ENCODE data around the gene ADD3. TPM values are rescaled to one million over a fixed set of nuclear protein-coding genes. Genes with fewer than 3 reads are reported as not detected.

The ADD3 gene
- total RNA-seq, 2 experiments from 2014 or later, result 273 to 302 TPM

DNA sequence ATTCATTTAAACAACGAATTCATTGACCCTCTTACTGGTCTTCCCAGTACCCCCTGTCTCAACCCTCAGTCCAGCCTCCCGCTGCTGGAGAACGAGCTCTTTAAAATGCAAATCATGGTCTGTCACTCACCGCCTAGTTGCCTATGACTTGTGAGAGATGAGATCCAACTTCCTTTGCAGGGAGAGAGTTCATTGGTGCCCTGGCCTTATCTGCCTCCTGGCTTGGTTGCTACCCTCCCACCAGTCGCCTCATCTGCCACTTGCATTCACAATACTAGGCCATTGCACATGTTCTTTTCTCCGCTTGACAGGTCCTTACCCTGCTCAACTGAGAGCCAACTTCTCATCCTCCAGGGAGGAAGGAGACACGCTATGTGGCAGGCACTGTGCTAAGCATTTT lies 145.6 kb downstream of the ADD3 start:
- Histone ChIP-seq H3K27ac (ENCODE audit: low read depth in 1 of 2, low read length in 2 of 2) (no peak overlapping the region), H3K36me3 (ENCODE audit: insufficient read depth, low read length) (no peaks in the 10 kb centered on the region), H3K27me3 (ENCODE audit: control insufficient read depth in 1 of 2, insufficient read depth in 2 of 2, low read length in 2 of 2) (peaks cover 46 to 51% of the 10 kb centered on the region in 2 experiments), H3K9me3 (ENCODE audit: control insufficient read depth in 1 of 2, insufficient read depth in 1 of 2, low read length in 2 of 2) (peaks cover 0 to 8% of the 10 kb centered on the region in 2 experiments), H3K4me3 (ENCODE audit: low read length) (no peak overlapping the region), H3K4me1 (ENCODE audit: insufficient read depth, low read length) (peaks cover 21% of the 10 kb centered on the region)
- H3K27ac Mint-ChIP-seq, result no peak overlapping the region
- TF ChIP-seq, protein P1, sequence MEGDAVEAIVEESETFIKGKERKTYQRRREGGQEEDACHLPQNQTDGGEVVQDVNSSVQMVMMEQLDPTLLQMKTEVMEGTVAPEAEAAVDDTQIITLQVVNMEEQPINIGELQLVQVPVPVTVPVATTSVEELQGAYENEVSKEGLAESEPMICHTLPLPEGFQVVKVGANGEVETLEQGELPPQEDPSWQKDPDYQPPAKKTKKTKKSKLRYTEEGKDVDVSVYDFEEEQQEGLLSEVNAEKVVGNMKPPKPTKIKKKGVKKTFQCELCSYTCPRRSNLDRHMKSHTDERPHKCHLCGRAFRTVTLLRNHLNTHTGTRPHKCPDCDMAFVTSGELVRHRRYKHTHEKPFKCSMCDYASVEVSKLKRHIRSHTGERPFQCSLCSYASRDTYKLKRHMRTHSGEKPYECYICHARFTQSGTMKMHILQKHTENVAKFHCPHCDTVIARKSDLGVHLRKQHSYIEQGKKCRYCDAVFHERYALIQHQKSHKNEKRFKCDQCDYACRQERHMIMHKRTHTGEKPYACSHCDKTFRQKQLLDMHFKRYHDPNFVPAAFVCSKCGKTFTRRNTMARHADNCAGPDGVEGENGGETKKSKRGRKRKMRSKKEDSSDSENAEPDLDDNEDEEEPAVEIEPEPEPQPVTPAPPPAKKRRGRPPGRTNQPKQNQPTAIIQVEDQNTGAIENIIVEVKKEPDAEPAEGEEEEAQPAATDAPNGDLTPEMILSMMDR (IDR thresholded peaks at IDR 0.05), result no peak
- H3K4me1 Mint-ChIP-seq (ENCODE audit: low read depth), result peaks cover 16% of the 10 kb centered on the region
- H3K27me3 Mint-ChIP-seq, result peaks cover 71% of the 10 kb centered on the region
- H3K9me3 Mint-ChIP-seq, result no peaks in the 10 kb centered on the region
- H3K36me3 Mint-ChIP-seq (ENCODE audit: low read depth), result no peaks in the 10 kb centered on the region
- ATAC-seq (ENCODE audit: poor library complexity) (no peak), DNase-seq (no peak)
- H3K4me3 Mint-ChIP-seq, result no peak overlapping the region
- intact Hi-C loops (cut with DNase I, micrococcal nuclease), result no loop called here
- ChIA-PET CTCF (no interaction called here), POLR2A (no interaction called here)

DNA sequence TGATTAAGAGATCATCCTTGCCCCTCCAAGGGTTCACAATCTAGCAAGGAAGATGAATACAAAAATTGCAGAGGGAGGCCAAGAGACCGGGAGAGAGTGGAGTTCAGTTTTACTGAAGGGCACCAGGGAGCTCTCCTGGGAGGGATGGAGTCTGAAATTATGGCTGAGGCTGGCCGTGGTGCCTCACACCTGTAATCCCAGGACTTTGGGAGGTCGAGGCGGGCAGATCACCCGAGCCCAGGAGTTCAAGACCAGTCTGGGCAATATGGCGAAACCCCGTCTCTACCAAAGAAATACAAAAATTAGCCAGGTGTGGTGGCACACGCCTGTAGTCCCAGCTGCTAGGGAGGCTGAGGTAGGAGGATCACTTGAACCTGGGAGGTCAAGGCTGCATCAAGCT lies 148.3 kb downstream of the ADD3 start:
- Mint-ChIP-seq H3K27ac (no peak overlapping the region), H3K4me3 (no peak overlapping the region), H3K9me3 (no peaks in the 10 kb centered on the region), H3K27me3 (peaks cover 83% of the 10 kb centered on the region), H3K4me1 (ENCODE audit: low read depth) (peaks cover 16% of the 10 kb centered on the region), H3K36me3 (ENCODE audit: low read depth) (no peaks in the 10 kb centered on the region)
- Histone ChIP-seq H3K9me3 (ENCODE audit: control insufficient read depth in 1 of 2, insufficient read depth in 1 of 2, low read length in 2 of 2) (peaks cover 0 to 8% of the 10 kb centered on the region in 2 experiments), H3K4me3 (ENCODE audit: low read length) (no peak overlapping the region), H3K4me1 (ENCODE audit: insufficient read depth, low read length) (peaks cover 21% of the 10 kb centered on the region), H3K36me3 (ENCODE audit: insufficient read depth, low read length) (no peaks in the 10 kb centered on the region), H3K27ac (ENCODE audit: low read depth in 1 of 2, low read length in 2 of 2) (no peak overlapping the region), H3K27me3 (ENCODE audit: control insufficient read depth in 1 of 2, insufficient read depth in 2 of 2, low read length in 2 of 2) (peaks cover 59 to 62% of the 10 kb centered on the region in 2 experiments)
- ATAC-seq (ENCODE audit: poor library complexity), result no peak
- TF ChIP-seq, protein P1 (IDR thresholded peaks at IDR 0.05), result no peak
- intact Hi-C loops (cut with DNase I, micrococcal nuclease), result loop anchor here (2.0 to 5.0 kb wide), 3 partner anchors 17 to 51 kb away; partner anchors contain the start of gene MXI1 (in 1 of the 2)
- DNase-seq, result no peak
- ChIA-PET CTCF (interaction anchor here (1.1 to 1.4 kb wide), 3 partner anchors 18 to 69 kb away, joined by 3 to 4 read pairs (median 4); partner anchors contain the start of gene MXI1), POLR2A (interaction anchor here (0.6 to 3.4 kb wide), 7 partner anchors 9 to 149 kb away, joined by 3 to 88 read pairs (median 6); partner anchors contain the start of genes MXI1 and SMNDC1)

DNA sequence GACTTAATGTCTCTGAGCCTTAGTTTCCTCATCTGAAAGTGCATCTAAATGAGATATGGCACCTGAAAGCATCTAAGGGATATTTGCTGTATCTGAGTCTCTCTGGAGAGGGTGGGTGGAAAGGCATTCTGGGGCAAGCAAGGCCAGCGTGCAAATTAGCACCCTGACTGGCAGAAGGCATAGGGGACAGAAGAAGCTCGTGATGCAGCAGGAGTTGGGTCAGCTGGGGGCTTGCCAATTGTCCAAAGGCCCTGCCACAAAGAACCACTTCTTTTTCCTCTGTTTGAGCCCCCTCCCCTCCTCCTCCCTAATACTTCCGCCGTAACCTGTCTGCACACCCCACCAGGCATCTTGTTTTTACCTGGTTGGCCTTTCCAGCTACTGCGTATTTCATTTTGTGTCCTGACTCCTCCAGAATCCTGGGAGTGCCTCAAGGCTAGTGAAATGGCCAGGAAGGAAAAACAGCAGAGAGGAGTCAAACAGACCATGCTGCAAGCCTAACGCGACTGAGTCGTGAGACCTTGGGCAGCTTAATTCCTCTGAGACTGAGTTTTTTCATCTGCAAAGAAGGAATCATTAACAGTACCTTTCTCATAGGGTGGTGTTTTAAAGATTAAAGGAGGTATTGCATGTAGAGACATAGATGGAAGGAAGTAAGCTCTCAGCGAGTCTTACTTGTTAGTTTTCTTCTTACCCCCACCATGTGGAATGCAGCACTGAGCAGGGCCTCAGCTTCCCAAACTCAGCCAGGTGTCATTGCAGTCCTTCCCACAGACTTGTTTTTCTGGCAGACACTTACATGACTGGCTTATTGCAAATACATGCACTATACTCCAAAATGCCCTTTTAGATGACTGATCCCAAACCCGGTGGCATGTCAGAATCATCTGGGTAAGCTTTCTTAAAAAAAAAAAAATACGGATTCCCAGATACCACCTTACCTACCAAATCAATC lies 150.5 kb downstream of the ADD3 start:
- Histone ChIP-seq H3K36me3 (ENCODE audit: insufficient read depth, low read length) (no peaks in the 10 kb centered on the region), H3K4me3 (ENCODE audit: low read length) (no peak overlapping the region), H3K27me3 (ENCODE audit: control insufficient read depth in 1 of 2, insufficient read depth in 2 of 2, low read length in 2 of 2) (peaks cover 51% of the 10 kb centered on the region in 2 experiments), H3K27ac (ENCODE audit: low read depth in 1 of 2, low read length in 2 of 2) (no peak overlapping the region), H3K4me1 (ENCODE audit: insufficient read depth, low read length) (peaks cover 19% of the 10 kb centered on the region), H3K9me3 (ENCODE audit: control insufficient read depth in 1 of 2, insufficient read depth in 1 of 2, low read length in 2 of 2) (no peaks in the 10 kb centered on the region)
- TF ChIP-seq, protein P1 (IDR thresholded peaks at IDR 0.05), result no peak
- DNase-seq, result no peak
- CTCF ChIA-PET, result interaction anchor here (1.0 kb wide), 1 partner anchor 9 kb away, joined by 4 read pairs; no protein-coding TSS in a partner anchor
- POLR2A ChIA-PET, result interaction anchor here (0.5 to 3.4 kb wide), 7 partner anchors 7 to 295 kb away, joined by 3 to 88 read pairs (median 4); partner anchors contain the start of gene MXI1
- Mint-ChIP-seq H3K27ac (no peak overlapping the region), H3K36me3 (ENCODE audit: low read depth) (no peaks in the 10 kb centered on the region), H3K27me3 (peaks cover 89% of the 10 kb centered on the region), H3K4me1 (ENCODE audit: low read depth) (peaks cover 16% of the 10 kb centered on the region), H3K4me3 (no peak overlapping the region), H3K9me3 (no peaks in the 10 kb centered on the region)
- intact Hi-C loops (cut with DNase I, micrococcal nuclease), result loop anchor here (5.0 kb wide), 2 partner anchors 44 to 49 kb away; partner anchors contain the start of gene MXI1 (in 1 of the 2)
- no peak for ATAC-seq (ENCODE audit: poor library complexity)

All from CD4-positive, alpha-beta T cell (primary cell).